ENCODE measurements around the gene GOLIM4. TPM values are rescaled to one million over a fixed set of nuclear protein-coding genes. Genes with fewer than 3 reads are reported as not detected.

The GOLIM4 gene
- total RNA-seq, 1 donor from 2014 or later, result 29.3 TPM

- no peak for TF ChIP-seq CTCF (conservative IDR thresholded peaks at IDR 0.05)
- peak overlapping the region; percentile 88 for H3K27ac Mint-ChIP-seq (ENCODE audit: unreplicated experiment)
- H3K4me3 Mint-ChIP-seq, result peak overlapping the region; percentile 94
- no peak for DNase-seq (ENCODE audit: low read depth, low spot score)
- no peaks in the 10 kb centered on the region for H3K27me3 Mint-ChIP-seq (ENCODE audit: low read depth)
- no peaks in the 10 kb centered on the region for H3K9me3 Mint-ChIP-seq
- H3K36me3 Mint-ChIP-seq (ENCODE audit: low read depth), result no peaks in the 10 kb centered on the region
- H3K4me1 Mint-ChIP-seq, result peaks cover 37% of the 10 kb centered on the region
Observed at GRCh38 chr3:168094580-168094876, 1.2 kb downstream of the GOLIM4 start.

DNA sequence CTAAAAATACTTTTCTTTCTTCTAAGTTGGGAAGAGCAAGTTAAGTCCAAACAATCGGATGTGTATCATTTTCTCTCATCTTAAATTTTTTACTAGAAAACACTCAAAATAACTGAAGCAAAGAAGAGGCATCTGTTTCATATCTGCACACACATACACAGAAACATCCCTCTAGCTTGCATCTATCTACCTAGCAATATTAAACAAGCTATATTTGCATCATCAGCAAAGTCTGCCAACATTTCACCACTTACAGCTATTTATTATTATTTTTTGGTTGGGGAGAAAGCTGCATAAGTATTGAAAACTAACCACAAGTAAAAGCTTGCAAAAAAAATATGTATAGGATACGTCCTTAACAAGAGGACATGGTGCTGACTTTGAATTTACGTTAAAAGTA, 1.9 kb downstream of the GOLIM4 start:
- Mint-ChIP-seq H3K36me3 (ENCODE audit: low read depth) (no peaks in the 10 kb centered on the region), H3K4me3 (peak overlapping the region; percentile 94), H3K4me1 (peaks cover 41% of the 10 kb centered on the region), H3K9me3 (no peaks in the 10 kb centered on the region), H3K27me3 (ENCODE audit: low read depth) (no peaks in the 10 kb centered on the region), H3K27ac (ENCODE audit: unreplicated experiment) (no peak overlapping the region)
- DNase-seq (ENCODE audit: low read depth, low spot score), result no peak
- no peak for TF ChIP-seq CTCF (conservative IDR thresholded peaks at IDR 0.05)

DNA sequence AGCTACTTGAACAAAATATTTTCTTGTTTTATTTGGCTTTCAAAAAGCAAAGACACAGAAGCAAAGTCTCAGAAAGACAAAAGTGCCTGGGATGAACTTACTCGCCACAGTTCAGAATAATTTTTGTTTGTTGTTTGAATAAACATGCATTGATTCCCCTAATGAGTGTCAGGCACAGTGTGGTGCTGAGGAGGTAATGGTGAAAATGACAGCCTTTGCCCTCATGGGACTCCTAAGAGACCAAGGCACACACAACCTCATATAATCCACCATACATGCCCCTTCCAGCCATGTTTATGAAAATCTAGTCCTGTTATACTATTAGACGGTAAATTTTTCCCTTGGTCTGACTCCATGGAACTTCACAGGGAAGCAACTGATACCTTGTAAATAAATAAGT, 2.5 kb downstream of the GOLIM4 start:
- DNase-seq (ENCODE audit: low read depth, low spot score), result no peak
- peaks cover 47% of the 10 kb centered on the region for H3K4me1 Mint-ChIP-seq
- no peaks in the 10 kb centered on the region for H3K27me3 Mint-ChIP-seq (ENCODE audit: low read depth)
- peak overlapping the region; percentile 73 for H3K27ac Mint-ChIP-seq (ENCODE audit: unreplicated experiment)
- no peaks in the 10 kb centered on the region for H3K9me3 Mint-ChIP-seq
- no peaks in the 10 kb centered on the region for H3K36me3 Mint-ChIP-seq (ENCODE audit: low read depth)
- peak overlapping the region; percentile 94 for H3K4me3 Mint-ChIP-seq
- no peak for TF ChIP-seq CTCF (conservative IDR thresholded peaks at IDR 0.05)

DNA sequence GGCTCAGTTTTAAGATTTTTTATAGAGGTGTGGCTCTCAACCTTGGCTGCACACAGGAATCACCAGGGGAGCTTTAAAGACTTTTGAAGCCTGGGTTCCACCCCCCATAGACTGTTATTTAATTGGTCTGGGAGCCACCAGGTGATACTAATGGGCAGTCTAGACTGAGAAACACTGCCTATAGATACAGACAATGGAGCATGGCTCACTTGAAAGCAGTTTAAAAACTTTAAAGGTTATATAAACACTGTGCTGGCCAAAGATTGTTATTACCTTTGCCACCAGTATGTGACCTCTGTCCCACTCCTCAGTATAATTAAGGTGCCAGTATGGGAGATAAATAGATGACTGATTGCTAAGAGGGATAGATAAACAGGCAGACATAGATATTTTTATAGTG, 3.8 kb downstream of the GOLIM4 start:
- H3K4me3 Mint-ChIP-seq, result peak overlapping the region; percentile 13
- no peak for DNase-seq (ENCODE audit: low read depth, low spot score)
- no peaks in the 10 kb centered on the region for H3K36me3 Mint-ChIP-seq (ENCODE audit: low read depth)
- TF ChIP-seq CTCF (conservative IDR thresholded peaks at IDR 0.05), result no peak
- H3K27ac Mint-ChIP-seq (ENCODE audit: unreplicated experiment), result no peak overlapping the region
- H3K4me1 Mint-ChIP-seq, result peaks cover 47% of the 10 kb centered on the region
- H3K9me3 Mint-ChIP-seq, result no peaks in the 10 kb centered on the region
- no peaks in the 10 kb centered on the region for H3K27me3 Mint-ChIP-seq (ENCODE audit: low read depth)

- DNase-seq (ENCODE audit: low read depth, low spot score), result no peak
- no peak overlapping the region for H3K4me3 Mint-ChIP-seq
- peaks cover 47% of the 10 kb centered on the region for H3K4me1 Mint-ChIP-seq
- no peak for TF ChIP-seq CTCF (conservative IDR thresholded peaks at IDR 0.05)
- no peaks in the 10 kb centered on the region for H3K9me3 Mint-ChIP-seq
- H3K36me3 Mint-ChIP-seq (ENCODE audit: low read depth), result no peaks in the 10 kb centered on the region
- no peaks in the 10 kb centered on the region for H3K27me3 Mint-ChIP-seq (ENCODE audit: low read depth)
- H3K27ac Mint-ChIP-seq (ENCODE audit: unreplicated experiment), result no peak overlapping the region
Observed at GRCh38 chr3:168091302-168091858, 4.3 kb downstream of the GOLIM4 start.

Measured in neural crest cell (in vitro differentiated cells).